CD4-positive, alpha-beta T cell treated with Interleukin-15 for 4 hours (primary cell): ENCODE measurements around the gene POU2F3.
A peak's percentile ranks its signal among the peaks of the same experiment; 100 is the strongest.

Source experiments
- DNase-seq: peaks from one replicate; pipeline ENCODE4 v3.0.0-alpha.2; 2020; ENCODE audit warnings: low spot score

The POU2F3 gene

DNA sequence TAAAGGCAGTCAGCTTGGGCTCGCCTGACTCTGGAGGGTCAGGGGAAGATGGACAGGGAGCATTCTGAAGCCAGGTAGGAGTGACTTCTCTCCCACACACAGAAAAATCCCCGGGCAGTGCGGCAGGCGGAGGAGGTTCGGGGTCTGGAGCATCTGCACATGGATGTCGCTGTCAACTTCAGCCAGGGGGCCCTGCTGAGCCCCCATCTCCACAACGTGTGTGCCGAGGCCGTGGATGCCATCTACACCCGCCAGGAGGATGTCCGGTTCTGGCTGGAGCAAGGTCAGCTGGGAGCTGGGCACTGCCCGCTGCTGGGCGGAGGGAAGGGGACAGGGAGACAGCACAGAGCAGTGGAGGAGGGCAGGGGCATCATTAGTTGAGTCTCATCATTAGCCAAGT, 13.2 kb upstream of the POU2F3 start:
- no peak for DNase-seq

DNA sequence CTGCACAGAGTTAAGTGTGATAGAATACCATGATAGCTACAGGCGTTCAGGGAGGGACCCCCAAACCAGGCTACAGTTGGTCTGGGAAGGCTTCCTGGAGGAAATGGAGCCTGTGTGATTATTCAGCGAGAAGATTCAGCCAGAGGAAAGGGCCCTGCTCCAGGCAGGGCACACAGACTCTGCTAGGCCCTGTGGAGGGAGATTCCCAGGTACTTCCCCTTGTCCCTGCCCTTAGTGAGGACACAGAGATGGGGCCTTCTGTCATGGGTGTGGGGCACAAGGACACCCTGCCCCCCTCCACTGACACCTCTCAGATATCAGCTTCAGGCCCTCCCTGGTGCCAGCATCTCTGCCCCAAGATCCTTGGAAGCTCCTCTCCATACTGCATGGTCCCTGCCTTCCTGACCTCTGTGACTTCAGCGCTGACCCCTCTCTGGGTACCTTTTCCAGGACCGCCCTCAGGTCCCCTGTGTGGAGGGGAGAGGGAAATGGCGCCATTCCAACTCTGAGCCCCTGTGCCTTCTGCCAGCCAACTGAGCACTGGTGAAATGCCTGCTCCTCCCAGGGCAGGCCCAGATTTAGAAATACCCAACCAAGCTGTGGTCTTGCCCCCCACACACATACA, 12.6 kb upstream of the POU2F3 start:
- no peak for DNase-seq

DNA sequence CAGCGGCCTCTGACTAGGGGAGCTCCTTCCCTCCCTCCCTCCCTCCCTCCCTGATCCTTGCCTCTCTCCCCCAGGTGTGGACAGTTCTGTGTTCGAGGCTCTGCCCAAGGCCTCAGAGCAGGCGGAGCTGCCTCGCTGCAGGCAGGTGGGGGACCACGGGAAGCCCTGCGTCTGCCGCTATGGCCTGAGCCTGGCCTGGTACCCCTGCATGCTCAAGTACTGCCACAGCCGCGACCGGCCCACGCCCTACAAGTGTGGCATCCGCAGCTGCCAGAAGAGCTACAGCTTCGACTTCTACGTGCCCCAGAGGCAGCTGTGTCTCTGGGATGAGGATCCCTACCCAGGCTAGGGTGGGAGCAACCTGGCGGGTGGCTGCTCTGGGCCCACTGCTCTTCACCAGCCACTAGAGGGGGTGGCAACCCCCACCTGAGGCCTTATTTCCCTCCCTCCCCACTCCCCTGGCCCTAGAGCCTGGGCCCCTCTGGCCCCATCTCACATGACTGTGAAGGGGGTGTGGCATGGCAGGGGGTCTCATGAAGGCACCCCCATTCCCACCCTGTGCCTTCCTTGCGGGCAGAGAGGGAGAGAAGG, 11.1 kb upstream of the POU2F3 start:
- DNase-seq, result no peak

DNA sequence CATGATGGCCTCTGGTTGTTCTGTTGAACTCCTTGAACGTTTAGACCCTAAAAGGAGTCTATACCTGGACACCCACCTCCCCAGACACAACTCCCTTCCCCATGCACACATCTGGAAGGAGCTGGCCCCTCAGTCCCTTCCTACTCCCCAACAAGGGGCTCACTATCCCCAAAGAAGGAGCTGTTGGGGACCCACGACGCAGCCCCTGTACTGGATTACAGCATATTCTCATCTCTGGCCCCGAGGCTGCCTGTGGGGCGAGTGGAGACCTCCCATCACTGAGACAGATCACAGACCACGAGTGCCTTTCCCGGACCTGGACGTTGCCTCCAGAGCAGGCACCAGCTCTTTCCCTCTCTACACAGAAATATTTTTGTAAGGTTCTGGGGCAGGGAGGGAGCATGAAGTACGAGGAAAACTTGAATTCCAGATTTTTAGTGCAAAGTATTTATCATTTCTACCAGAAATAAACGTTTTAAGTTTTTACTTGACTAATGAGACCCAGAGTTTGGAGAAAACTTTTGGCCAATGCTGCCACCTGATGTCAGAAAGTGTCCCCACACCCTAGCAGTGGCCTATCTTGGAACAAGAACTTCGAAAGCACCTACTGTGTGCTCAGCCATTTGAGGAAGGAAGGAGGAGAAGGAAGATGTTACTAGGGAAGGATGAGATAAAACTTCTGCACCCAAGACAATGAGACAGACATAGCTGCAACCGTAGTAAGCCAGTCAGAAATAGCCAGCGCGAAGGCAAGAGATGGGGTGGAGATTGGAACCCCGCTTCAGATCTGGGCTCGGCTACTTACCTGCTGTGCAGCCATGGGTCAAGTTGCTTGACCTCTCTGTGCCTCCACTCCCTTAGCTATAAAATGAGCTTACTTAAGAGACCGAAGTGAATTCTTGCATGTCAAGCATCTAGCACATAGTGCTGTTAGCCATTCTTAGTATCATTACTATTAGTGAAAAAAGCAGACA, 10.2 kb upstream of the POU2F3 start:
- no peak for DNase-seq

DNA sequence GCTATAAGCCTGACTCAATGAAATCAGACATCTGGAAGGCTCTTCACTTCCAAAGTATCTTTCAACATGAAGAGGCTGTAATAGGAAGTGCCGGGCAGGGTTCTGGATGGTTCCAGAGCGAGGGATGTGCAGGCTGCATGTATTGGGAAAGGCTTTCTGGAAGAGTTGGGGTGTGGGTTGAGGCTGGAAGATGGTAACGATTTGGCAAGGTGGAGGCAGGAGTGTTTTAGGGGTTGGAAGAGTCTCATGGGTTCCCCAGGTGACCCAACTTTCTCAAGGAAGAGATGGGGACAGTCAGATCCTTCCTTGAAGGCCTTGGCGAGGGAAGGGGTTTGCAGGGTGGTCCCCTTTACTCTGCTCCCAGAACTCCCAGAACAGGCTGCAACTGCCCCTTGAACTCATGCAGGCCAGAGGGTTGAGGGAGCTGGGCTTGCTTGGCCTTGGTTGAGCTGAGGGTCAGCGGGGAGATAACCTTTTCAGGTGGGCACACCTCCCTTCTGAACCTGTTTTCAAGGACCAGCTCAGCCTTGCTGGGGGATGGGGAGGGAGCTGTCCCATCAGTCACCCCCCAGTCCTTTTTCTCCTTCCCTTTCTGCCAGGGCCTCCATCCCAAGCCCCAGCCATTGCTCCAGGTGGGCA, 9.4 kb upstream of the POU2F3 start:
- no peak for DNase-seq

DNA sequence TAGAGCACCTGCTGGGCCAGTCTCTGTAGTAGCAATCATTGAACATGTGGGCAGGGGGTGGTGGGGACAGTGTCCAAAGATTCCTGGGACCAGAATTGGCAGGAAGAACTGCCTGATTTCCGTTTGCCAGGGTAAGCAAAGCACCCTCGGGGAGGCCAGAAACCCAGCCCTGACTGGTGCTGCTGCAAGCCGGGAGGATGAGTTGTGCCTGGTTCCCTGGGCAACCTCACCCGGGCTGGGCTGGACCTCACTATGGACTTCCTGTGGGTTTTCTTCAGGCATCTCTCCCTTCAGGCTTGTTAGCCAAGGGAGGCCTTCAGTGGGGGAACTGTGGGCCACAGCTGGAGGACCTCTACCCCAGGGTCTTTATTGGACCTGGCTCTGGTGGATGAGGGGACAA, 8.0 kb upstream of the POU2F3 start:
- no peak for DNase-seq

DNA sequence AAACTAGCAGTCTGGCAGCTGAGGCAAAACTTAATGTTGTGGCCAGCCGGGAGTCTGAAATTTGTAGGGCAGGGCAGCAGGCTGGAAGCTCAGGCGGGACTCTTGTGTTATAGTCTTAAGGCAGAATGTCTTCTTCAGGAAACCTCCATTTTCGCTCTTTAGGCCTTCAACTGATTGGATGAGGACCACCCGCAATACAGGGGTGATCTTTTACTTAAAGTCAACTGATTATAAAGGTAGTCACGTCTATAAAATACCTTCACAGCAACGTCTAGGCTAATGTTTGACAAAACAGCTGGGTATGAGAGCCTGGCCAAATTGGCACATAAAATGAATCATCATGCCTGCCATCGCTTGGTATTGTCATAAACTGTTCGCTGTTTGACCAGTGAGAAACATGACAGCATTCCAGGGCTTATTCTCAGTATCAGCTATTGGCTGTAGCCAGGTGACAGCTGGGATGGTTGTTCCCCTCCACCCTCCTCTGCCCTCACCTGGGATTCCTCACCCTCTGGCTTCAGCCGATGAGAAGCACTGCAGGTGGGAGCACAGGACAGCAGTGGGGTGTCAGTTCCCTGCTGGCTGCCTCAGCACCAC, 6.6 kb upstream of the POU2F3 start:
- DNase-seq, result no peak

DNA sequence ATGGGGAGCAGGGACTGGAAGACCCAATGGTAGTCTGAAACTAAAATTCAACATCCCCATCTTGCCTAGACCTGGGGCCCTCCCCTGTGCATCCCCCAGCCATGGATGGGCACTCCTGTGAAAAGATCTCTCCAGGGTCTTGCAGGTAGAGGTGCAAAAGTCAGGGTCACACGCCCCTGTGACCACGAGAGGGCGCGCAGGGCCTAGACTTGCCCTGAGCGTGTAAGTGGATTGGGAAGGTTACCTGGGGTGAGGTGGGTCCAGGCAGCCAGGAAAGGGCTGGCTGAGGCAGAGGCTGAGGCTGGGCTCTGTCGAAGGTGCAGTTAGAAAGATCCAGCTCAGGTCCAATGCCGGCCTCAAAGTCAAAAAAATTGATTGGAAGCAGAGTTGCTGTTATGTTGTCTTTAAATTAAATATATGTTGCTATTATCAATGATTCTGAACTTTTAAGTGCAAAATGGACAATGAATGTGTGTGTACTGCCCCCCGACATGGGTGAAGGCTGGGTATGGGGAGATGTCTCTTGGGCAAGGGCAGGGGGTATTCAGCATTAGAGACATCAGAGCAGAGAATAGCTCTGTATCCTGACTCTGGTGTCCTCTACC, 4.8 kb upstream of the POU2F3 start:
- DNase-seq, result peak; percentile 26

DNA sequence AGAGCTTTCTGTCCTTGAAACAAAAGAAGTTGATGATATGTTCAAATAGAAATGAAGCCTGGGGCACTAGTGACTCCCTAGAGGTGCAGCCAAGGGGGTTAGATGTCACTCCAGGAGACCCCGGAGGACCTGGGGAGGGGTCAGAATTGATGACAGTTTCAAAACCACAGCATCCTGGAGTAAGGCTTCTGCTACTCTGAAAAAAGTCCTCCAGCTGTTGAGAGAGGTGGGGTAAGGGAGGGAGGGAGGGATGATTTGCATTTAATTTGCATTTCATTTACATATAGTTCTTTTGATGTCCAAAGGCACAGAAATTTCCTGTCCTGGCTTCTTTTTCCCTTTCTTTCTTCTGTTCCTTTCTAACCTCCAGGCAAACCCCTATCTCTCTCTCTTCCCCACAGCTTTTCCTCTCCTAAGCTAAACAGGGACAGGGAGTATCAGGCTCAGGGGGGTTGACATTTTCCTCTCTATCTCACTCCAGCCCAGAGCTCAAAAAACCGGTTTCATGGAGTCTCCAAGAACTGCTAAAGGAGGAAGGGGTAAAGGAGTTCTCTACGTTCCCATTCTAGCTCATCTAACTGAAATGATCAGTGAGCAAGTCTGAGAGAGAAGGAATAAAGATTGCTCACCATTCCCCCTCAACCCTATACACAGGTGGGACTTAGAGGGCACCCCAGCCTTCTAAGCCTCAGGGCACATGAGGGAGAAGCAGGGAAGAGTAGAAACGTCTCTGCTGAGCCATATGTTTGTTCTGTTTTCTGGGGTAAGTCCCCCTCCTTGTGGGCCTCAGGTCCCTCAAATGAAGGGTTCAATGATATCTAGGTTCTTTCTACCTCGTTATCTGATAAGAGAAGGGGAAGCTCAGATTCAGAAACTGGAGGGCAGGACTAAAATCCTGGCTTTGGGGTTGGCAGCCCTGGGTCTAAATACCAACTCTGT, 3.5 kb upstream of the POU2F3 start:
- DNase-seq, result no peak

DNA sequence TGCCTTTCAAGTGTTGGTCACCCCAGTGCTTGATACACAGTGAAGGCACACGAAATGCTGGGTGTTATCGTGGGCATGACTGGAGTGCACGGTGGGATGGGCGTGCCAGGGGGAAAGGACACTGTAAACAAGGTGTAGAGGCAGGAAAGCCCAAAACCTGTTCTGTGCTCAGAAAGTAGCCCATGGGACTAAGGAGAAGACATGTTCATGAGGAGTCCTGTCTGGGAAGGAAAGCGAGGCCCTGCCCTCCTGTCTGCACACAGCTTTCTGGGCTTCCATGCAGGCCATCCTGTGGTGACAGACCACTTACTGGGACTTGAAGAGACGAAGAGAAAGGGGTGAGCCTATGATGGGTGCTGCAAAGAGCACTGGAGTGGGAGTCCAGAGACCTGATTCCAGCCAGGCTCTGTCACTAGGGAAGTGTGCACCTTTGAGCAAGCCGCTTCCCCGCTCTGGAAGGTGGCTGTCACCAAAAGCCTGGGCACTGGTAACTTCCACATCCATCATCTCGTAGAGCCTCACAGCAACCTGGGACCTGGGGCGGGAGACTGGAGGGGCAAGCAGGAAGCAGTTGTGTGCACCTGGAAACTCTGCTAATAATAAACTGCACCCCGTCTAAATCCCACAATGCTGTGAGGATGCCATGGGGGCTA, 846 bp upstream of the POU2F3 start:
- no peak for DNase-seq

DNA sequence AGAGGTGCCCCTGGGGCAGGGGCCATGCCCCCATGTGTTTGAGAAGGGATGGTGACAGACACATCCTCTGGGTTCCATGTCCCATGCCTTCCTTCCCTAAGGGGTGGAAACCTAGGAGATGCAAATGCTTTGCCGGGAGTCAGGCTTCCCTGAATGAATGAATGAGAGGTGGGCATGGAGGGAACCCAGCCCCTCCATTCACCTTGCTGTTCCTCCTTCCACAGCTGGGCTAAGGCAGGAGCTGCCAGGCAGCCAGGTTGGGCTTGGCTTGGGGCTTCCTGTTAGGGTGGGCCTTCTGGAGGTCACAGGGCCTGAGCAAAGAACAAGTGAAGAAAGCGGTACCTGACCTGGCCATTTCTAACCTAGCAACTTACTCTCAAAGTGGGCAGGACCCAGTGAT, 926 bp downstream of the POU2F3 start:
- no peak for DNase-seq

DNA sequence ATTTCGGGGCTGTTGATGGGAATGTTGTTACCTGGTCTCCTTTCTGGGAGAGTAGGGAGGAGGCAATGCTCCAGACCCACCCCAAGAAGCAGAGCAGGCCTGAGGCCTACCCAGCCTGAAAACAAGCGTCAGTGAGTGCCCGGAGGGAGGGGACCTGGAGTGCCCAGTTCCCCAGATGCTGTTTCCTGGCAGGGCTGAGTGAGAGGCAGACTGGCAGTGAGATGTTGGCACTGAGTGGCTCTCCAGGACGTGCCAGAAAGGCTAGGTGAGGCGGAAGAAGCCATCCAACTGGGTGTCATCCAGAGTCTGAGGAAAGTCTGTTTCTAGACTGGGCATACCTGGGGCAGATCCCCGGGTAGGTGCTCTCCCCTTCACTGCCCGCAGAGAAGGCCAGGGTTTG, 1.3 kb downstream of the POU2F3 start:
- no peak for DNase-seq

DNA sequence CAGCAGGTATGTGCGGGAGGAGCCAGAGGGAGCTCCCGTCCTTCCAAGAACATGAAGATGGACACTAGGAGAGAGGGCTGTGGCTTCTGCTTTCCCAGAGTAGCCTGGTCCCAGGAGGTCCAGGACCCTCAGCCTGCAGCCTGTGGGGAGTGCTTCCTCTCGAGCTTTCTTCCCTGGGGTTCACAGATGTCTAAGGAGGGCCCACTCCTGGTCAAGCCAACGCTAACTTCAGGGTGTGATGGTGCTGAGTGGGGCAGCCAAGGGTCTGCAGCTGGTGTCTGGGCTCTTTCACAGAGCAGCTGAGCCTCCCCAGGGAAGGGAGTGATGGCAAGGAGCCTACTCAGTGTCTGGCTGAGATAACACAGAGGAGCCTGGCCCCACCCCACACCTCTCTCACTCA, 3.3 kb downstream of the POU2F3 start:
- no peak for DNase-seq

DNA sequence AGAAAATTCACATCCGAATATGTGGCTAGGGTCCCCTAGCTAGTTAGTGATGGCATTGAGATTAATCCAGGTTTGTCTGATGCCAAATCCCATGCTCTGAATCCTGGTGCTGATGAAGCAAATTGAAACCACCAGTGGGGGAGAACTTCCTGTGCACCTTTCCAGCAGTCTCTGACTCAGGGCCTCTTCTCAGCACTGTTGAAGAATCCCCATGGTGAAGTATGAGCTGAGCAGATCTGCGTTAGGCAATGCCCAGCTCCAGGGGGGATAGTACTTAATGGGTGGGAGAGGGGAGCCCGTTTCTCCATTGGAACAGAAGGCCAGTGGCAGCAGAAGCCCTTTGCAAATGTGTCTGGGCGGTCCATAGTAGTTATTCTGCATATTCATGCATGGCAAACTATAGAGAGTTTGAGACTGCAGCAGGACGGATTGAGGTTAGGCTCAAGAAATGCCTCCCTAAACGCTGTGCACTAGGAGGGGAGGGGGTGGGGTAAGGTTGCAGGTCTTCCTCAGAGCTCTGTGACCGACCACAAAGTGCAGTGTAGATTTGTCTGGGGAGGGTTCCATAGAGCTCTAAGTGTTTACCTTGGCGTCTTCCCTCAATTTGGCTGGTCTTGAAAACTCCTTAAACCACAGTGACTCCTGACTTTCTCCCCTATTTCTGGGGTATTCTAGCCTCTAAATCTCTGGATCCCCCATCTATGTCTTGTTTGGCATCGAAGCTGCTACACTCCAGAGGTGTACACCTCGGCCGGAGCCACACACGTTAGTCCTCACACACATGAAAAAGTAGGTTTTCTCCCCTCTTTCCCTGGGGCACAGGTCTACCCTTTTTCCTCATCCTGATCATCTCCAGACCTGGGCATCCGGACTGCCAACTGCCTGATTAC, 4.8 kb downstream of the POU2F3 start:
- no peak for DNase-seq

DNA sequence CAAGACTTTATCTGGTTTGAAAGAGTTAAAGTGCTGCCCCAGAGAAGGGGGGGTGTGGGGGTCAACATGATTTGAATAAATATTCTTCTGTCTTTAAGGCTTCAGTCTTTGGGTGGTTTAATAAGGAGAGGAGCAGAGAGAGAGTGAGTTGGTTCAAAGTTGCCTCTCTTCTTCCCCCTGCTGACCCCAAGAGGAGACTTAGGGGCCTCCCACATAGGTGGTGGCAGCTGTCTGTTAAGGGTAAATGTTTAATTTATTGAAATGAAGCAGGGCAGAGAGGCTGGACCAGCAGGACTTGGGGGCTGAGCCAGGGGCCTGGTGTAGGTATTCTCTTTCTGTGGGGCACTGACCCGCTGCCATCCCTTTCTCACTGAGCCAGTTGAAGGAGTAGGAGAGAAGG, 5.5 kb downstream of the POU2F3 start:
- DNase-seq, result no peak

DNA sequence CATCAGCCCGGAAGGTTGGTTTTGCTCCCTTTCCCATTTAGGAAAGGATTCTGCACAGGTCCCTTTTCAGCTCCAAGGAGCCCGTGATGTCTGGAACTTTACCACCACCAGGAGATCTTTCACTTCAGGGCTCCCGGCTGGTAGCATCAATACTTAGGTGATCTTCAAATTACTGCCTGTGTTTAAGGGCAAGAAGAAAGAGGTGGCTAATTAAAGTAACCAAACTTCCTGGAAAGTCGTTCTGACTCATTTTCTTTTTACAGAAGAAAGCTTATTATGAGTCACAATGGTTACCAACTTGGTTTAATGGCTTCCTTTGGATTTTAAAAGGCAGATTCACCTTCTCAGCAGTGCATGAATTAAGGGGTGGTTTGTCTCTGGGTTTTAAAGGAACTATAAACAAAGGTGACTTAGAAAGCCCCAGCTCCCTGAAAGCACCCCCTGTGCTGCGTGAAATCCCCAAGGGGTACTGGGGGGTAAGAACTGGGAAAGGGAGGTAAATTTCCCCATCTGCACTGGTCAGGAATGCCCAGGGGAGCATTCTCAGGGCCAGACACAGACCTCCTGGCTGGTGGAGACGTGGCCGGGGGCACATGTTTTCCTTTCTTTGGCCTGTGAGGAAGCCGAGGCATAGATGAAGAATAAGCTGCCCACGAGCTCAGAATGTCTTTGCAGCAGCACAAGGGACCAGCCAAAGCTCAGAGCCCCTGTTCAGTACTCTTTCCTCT, 8.8 kb downstream of the POU2F3 start:
- DNase-seq, result peak; percentile 9

DNA sequence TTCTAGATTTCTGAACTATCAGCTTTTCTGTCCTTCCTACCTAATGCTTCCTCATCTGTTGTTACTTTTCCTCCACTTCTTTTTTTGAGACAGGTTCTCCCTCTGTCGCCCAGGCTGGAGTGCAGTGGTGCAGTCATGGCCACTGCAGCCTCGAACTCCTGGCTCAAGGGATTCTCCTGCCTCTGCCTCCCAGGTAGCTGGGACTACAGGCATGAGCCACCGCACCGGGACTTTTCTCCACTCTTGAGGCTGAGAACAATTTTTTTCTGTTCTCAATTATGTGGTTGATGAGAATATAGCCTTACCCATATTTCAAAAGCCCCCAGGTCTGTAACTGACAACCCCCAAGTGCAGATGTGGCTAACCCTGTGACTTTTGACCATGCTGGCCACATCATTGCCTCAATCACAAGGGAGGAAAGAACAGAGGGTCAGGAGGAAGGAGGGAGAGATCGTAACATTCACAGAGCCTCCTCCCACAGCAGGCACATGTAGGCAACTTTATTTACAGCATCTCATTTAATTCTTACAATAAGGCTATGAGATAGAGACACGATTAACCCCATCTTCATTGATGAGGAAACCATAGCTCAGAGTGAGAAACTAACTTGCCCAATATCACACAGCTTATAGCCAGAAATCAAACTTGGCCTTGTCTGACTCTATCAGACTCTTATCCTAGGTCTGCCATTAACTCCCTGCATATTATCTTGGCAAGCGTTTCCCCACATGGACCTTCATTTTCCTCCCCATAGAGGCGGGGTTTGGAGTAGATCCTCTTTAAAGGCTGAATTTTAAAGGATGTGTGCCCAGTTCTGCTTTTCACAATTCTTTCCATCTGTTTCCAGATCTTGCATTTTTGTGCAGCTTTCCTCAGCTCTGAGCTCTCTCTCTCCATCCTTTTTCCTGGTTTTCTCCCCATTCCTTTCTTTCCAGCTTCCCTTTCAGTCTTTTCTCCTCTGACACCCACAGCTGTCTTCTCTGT, 9.6 kb downstream of the POU2F3 start:
- DNase-seq, result no peak
